HL-60 (cell line): ENCODE results near the gene PIP5K1B.

Experiments
- DNase-seq, 2 experiments: peaks; one replicate each; pipeline ENCODE4 v3.0.0-alpha.2; 2010 to 2020; ENCODE audit warnings: low read depth in 1 of 2, low spot score in 1 of 2
- H3K27ac ChIP-seq: fragments of 250-450 bp; sonication (Bioruptor Pico); replicated peaks from 2 replicates; pipeline ENCODE4 v1.5.1; 2020; ENCODE audit warnings: mild to moderate bottlenecking, moderate library complexity
- H3K27me3 ChIP-seq: fragments of 250-450 bp; sonication (Bioruptor Pico); 2 replicates; pipeline ENCODE4 v1.5.1; 2021; ENCODE audit warnings: mild to moderate bottlenecking, moderate library complexity; ENCODE audit not compliant: insufficient read depth, poor library complexity, severe bottlenecking
- H3K4me3 ChIP-seq: replicated peaks from 2 replicates; pipeline ENCODE4 v1.5.1; 2011; ENCODE audit warnings: mild to moderate bottlenecking, control low read depth, low read length; ENCODE audit not compliant: insufficient read depth
- CTCF ChIP-seq: IDR thresholded peaks from one replicate; pipeline ENCODE4 v1.5.1; 2011; ENCODE audit warnings: low read length, control low read depth, inconsistent platforms; ENCODE audit not compliant: insufficient read depth
- GABPA ChIP-seq: IDR thresholded peaks from 2 replicates; pipeline ENCODE4 v1.6.1; 2012; ENCODE audit warnings: low read depth
- POLR2AphosphoS5 ChIP-seq: IDR thresholded peaks from 2 replicates; pipeline ENCODE4 v1.6.1; 2012; ENCODE audit warnings: low read depth
- REST ChIP-seq: IDR thresholded peaks from 2 replicates; pipeline ENCODE4 v1.6.1; 2012; ENCODE audit warnings: low read depth; ENCODE audit not compliant: insufficient replicate concordance
- SPI1 ChIP-seq: IDR thresholded peaks from 2 replicates; pipeline ENCODE4 v1.6.1; 2012; ENCODE audit warnings: low read depth, mild to moderate bottlenecking, borderline replicate concordance

Gene PIP5K1B

GRCh38 chr9:68672215-68672614 is 32.8 kb upstream of the PIP5K1B start:
- no peak overlapping the region for H3K4me3 ChIP-seq
- TF ChIP-seq CTCF (no peak), SPI1 (no peak), REST (no peak)
- H3K27ac ChIP-seq = no peak overlapping the region
- no peak for DNase-seq
- H3K27me3 ChIP-seq = peaks cover 3% of the 10 kb centered on the region

GRCh38 chr9:68672625-68673024 is 32.4 kb upstream of the PIP5K1B start:
- Histone ChIP-seq H3K27me3 (peaks cover 3% of the 10 kb centered on the region), H3K4me3 (no peak overlapping the region), H3K27ac (no peak overlapping the region)
- DNase-seq = no peak
- TF ChIP-seq REST (no peak), CTCF (no peak), SPI1 (no peak), POLR2AphosphoS5 (no peak)

DNA sequence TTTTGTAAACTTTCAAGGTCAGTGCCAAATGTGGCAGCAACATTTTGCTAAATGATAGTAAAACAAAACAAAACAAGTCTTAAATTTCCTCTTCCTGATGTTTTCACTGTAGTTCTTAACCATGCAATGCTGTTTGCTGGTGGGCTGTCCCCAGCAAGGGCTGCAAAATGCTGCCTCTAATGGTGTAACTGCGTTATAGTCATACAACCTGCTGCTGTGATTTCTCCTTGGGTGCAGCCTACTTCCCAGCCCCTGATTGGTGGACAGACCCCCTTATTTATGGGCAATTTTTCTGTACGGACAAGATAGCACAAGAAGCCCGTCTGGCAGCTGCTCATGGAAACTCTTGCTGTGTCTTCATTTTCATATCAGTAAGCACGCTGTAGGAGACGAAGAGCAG is 26.6 kb upstream of the PIP5K1B start:
- Histone ChIP-seq H3K4me3 (no peak overlapping the region), H3K27ac (no peak overlapping the region), H3K27me3 (peaks cover 3% of the 10 kb centered on the region)
- TF ChIP-seq GABPA (no peak), REST (no peak), SPI1 (no peak), CTCF (peak; percentile 7), POLR2AphosphoS5 (no peak)
- DNase-seq = no peak
